ENCODE data around the gene MECP2.
A peak's percentile ranks its signal among the peaks of the same experiment; 100 is the strongest.

Gene MECP2

GRCh38 chrX:154116426-154117211, 19.1 kb upstream of the MECP2 start:
- no peak for DNase-seq

- DNase-seq, result no peak
These were observed 18.2 kb upstream of the MECP2 start for GRCh38 chrX:154115750-154116149.

- DNase-seq, result no peak
These were observed 17.6 kb upstream of the MECP2 start for GRCh38 chrX:154115071-154115470.

- DNase-seq, result no peak
These were observed 17.1 kb upstream of the MECP2 start for GRCh38 chrX:154114652-154115051.

GRCh38 chrX:154113729-154114128, 16.2 kb upstream of the MECP2 start:
- no peak for DNase-seq

- DNase-seq, result no peak
These were observed 1.0 kb upstream of the MECP2 start for GRCh38 chrX:154098551-154098950.

- peak in 50 of 56 donors; percentile 1 to 81 (median 50) for DNase-seq
These were observed 421 bp downstream of the MECP2 start for GRCh38 chrX:154097003-154097588.

GRCh38 chrX:154096140-154097002, 1.1 kb downstream of the MECP2 start:
- DNase-seq, result peak in 5 of 56 donors; percentile 3 to 40 (median 21)

- no peak for DNase-seq
These were observed 2.7 kb downstream of the MECP2 start for GRCh38 chrX:154094833-154095232.

GRCh38 chrX:154093965-154094364, 3.6 kb downstream of the MECP2 start:
- no peak for DNase-seq

- no peak for DNase-seq
These were observed 5.1 kb downstream of the MECP2 start for GRCh38 chrX:154092371-154092770.

GRCh38 chrX:154091678-154092077, 5.8 kb downstream of the MECP2 start:
- DNase-seq, result no peak

GRCh38 chrX:154090731-154091130, 6.8 kb downstream of the MECP2 start:
- peak in 21 of 56 donors; percentile 1 to 62 (median 10) for DNase-seq

GRCh38 chrX:154084449-154085300, 12.8 kb downstream of the MECP2 start:
- DNase-seq, result no peak

- no peak for DNase-seq
These were observed 14.4 kb downstream of the MECP2 start for GRCh38 chrX:154083126-154083517.

- no peak for DNase-seq
These were observed 15.0 kb downstream of the MECP2 start for GRCh38 chrX:154082396-154083125.

- no peak for DNase-seq
These were observed 20.4 kb downstream of the MECP2 start for GRCh38 chrX:154077101-154077500.

- DNase-seq, result no peak
These were observed 23.3 kb downstream of the MECP2 start for GRCh38 chrX:154074199-154074598.

- DNase-seq, result no peak
These were observed 25.3 kb downstream of the MECP2 start for GRCh38 chrX:154072192-154072591.

- no peak for DNase-seq
These were observed 29.0 kb downstream of the MECP2 start for GRCh38 chrX:154068560-154068959.
